ENCODE results near the gene SCAMP2.

SCAMP2 gene

GRCh38 chr15:74809956-74810355 is 63.2 kb downstream of the SCAMP2 start:
- Histone ChIP-seq H3K27ac (ENCODE audit: low read length, poor library complexity, severe bottlenecking) (no peak overlapping the region), H3K14ac (ENCODE audit: low read length in 2 of 2) (no peak overlapping the region), H2BK5ac (ENCODE audit: low read depth, low read length, poor library complexity, severe bottlenecking) (no peak overlapping the region), H3K18ac (ENCODE audit: low read depth in 1 of 2, low read length in 2 of 2) (no peak overlapping the region), H3K4me3 (ENCODE audit: insufficient read depth in 1 of 2, low read depth in 1 of 2, low read length in 2 of 2) (no peak overlapping the region), H3K9ac (ENCODE audit: low read length) (no peak overlapping the region), H3K9me3 (ENCODE audit: control insufficient read depth, low read length) (no peaks in the 10 kb centered on the region), H4K8ac (ENCODE audit: low read length) (no peak overlapping the region), H4K91ac (ENCODE audit: low read length) (no peak overlapping the region), H2AFZ (ENCODE audit: low read depth, low read length) (no peak overlapping the region), H2BK12ac (ENCODE audit: low read length in 2 of 2) (no peak overlapping the region), H3K4me1 (ENCODE audit: control insufficient read depth, insufficient read depth, low read depth, low read length) (peaks cover 13% of the 10 kb centered on the region), H3K4ac (ENCODE audit: low read depth in 1 of 2, low read length in 2 of 2) (no peak overlapping the region), H2AK5ac (ENCODE audit: low read length, severe bottlenecking) (no peak overlapping the region), H3K23ac (ENCODE audit: low read length in 2 of 2) (no peak overlapping the region), H2BK15ac (ENCODE audit: low read depth, poor library complexity, severe bottlenecking) (no peak overlapping the region), H3K79me1 (replicated peaks; ENCODE audit: low read length, poor library complexity, severe bottlenecking) (no peaks in the 10 kb centered on the region), H2BK120ac (ENCODE audit: low read depth, low read length) (no peak overlapping the region), H3K27me3 (ENCODE audit: control insufficient read depth in 1 of 2, insufficient read depth in 1 of 2, low read length in 2 of 2) (peaks cover 0 to 3% of the 10 kb centered on the region in 2 experiments), H3K4me2 (ENCODE audit: low read length, poor library complexity, severe bottlenecking) (no peak overlapping the region), H3K36me3 (ENCODE audit: control insufficient read depth in 1 of 2, insufficient read depth in 2 of 2, low read depth in 1 of 2, low read length in 2 of 2) (peaks cover 0 to 7% of the 10 kb centered on the region in 2 experiments)
- WGBS: 100% methylated on average over 3 of the region's 3 CpGs
- no peak for DNase-seq

DNA sequence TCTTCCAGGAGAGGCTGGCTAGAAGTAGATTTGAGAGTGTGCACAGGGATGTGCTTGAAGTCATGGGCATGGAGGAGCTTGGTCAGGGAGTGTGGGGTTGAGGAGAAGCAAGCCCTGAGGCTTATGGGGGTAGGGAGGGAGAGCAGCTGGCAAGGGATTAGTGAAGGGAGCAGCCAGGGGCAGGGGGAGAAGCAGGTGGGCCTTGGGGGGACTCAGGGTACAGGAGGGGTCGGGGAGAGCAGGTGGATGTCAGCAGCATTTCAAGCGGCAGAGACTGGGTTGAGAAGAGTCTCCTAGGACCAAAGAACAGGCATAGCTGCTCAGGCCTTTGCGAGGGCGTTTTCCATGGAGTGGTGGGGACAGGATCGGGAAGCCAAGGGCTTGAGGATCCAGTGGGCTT is 63.9 kb downstream of the SCAMP2 start:
- Histone ChIP-seq H3K18ac (ENCODE audit: low read depth in 1 of 2, low read length in 2 of 2) (no peak overlapping the region), H3K9me3 (ENCODE audit: control insufficient read depth, low read length) (no peaks in the 10 kb centered on the region), H3K4me1 (ENCODE audit: control insufficient read depth, insufficient read depth, low read depth, low read length) (peaks cover 12% of the 10 kb centered on the region), H2BK12ac (ENCODE audit: low read length in 2 of 2) (no peak overlapping the region), H2BK5ac (ENCODE audit: low read depth, low read length, poor library complexity, severe bottlenecking) (no peak overlapping the region), H3K27ac (ENCODE audit: low read length, poor library complexity, severe bottlenecking) (no peak overlapping the region), H3K27me3 (ENCODE audit: control insufficient read depth in 1 of 2, insufficient read depth in 1 of 2, low read length in 2 of 2) (peaks cover 0 to 3% of the 10 kb centered on the region in 2 experiments), H3K4me3 (ENCODE audit: insufficient read depth in 1 of 2, low read depth in 1 of 2, low read length in 2 of 2) (no peak overlapping the region), H3K23ac (ENCODE audit: low read length in 2 of 2) (no peak overlapping the region), H3K9ac (ENCODE audit: low read length) (no peak overlapping the region), H3K4ac (ENCODE audit: low read depth in 1 of 2, low read length in 2 of 2) (no peak overlapping the region), H4K8ac (ENCODE audit: low read length) (no peak overlapping the region), H2AK5ac (ENCODE audit: low read length, severe bottlenecking) (no peak overlapping the region), H2BK15ac (ENCODE audit: low read depth, poor library complexity, severe bottlenecking) (no peak overlapping the region), H3K4me2 (ENCODE audit: low read length, poor library complexity, severe bottlenecking) (no peak overlapping the region), H2AFZ (ENCODE audit: low read depth, low read length) (no peak overlapping the region), H2BK120ac (ENCODE audit: low read depth, low read length) (no peak overlapping the region), H3K79me1 (replicated peaks; ENCODE audit: low read length, poor library complexity, severe bottlenecking) (no peaks in the 10 kb centered on the region), H4K91ac (ENCODE audit: low read length) (no peak overlapping the region), H3K36me3 (ENCODE audit: control insufficient read depth in 1 of 2, insufficient read depth in 2 of 2, low read depth in 1 of 2, low read length in 2 of 2) (peaks cover 3 to 14% of the 10 kb centered on the region in 2 experiments), H3K14ac (ENCODE audit: low read length in 2 of 2) (no peak overlapping the region)
- 87% methylated on average over 5 of the region's 5 CpGs for WGBS
- no peak for DNase-seq

- H3K36me3 ChIP-seq (ENCODE audit: control insufficient read depth in 1 of 2, insufficient read depth in 2 of 2, low read depth in 1 of 2, low read length in 2 of 2): peaks cover 7 to 17% of the 10 kb centered on the region in 2 experiments
- H3K4me2 ChIP-seq (ENCODE audit: low read length, poor library complexity, severe bottlenecking): no peak overlapping the region
- no peak overlapping the region for H3K4ac ChIP-seq (ENCODE audit: low read depth in 1 of 2, low read length in 2 of 2)
- H3K14ac ChIP-seq (ENCODE audit: low read length in 2 of 2): no peak overlapping the region
- 67% methylated on average over 3 of the region's 4 CpGs for WGBS
- no peak overlapping the region for H4K8ac ChIP-seq (ENCODE audit: low read length)
- H3K27ac ChIP-seq (ENCODE audit: low read length, poor library complexity, severe bottlenecking): no peak overlapping the region
- H3K23ac ChIP-seq (ENCODE audit: low read length in 2 of 2): no peak overlapping the region
- no peaks in the 10 kb centered on the region for H3K79me1 ChIP-seq (replicated peaks; ENCODE audit: low read length, poor library complexity, severe bottlenecking)
- no peak overlapping the region for H3K9ac ChIP-seq (ENCODE audit: low read length)
- H2BK120ac ChIP-seq (ENCODE audit: low read depth, low read length): no peak overlapping the region
- peaks cover 12% of the 10 kb centered on the region for H3K4me1 ChIP-seq (ENCODE audit: control insufficient read depth, insufficient read depth, low read depth, low read length)
- no peak overlapping the region for H2BK15ac ChIP-seq (ENCODE audit: low read depth, poor library complexity, severe bottlenecking)
- H2AK5ac ChIP-seq (ENCODE audit: low read length, severe bottlenecking): no peak overlapping the region
- no peak for DNase-seq
- no peaks in the 10 kb centered on the region for H3K9me3 ChIP-seq (ENCODE audit: control insufficient read depth, low read length)
- no peak overlapping the region for H2BK12ac ChIP-seq (ENCODE audit: low read length in 2 of 2)
- H4K91ac ChIP-seq (ENCODE audit: low read length): no peak overlapping the region
- no peak overlapping the region for H2BK5ac ChIP-seq (ENCODE audit: low read depth, low read length, poor library complexity, severe bottlenecking)
- peaks cover 0 to 3% of the 10 kb centered on the region in 2 experiments for H3K27me3 ChIP-seq (ENCODE audit: control insufficient read depth in 1 of 2, insufficient read depth in 1 of 2, low read length in 2 of 2)
- no peak overlapping the region for H3K18ac ChIP-seq (ENCODE audit: low read depth in 1 of 2, low read length in 2 of 2)
- no peak overlapping the region for H2AFZ ChIP-seq (ENCODE audit: low read depth, low read length)
- no peak overlapping the region for H3K4me3 ChIP-seq (ENCODE audit: insufficient read depth in 1 of 2, low read depth in 1 of 2, low read length in 2 of 2)
Observed at GRCh38 chr15:74808840-74809229, 64.3 kb downstream of the SCAMP2 start.

GRCh38 chr15:74808078-74808839 is 64.9 kb downstream of the SCAMP2 start:
- WGBS: 89% methylated on average over 17 of the region's 18 CpGs
- Histone ChIP-seq H2AK5ac (ENCODE audit: low read length, severe bottlenecking) (no peak overlapping the region), H3K9me3 (ENCODE audit: control insufficient read depth, low read length) (no peaks in the 10 kb centered on the region)

More at GRCh38 chr15:74808078-74808839, 64.9 kb downstream of the SCAMP2 start:
- peaks cover under 1% of the 10 kb centered on the region for H3K79me1 ChIP-seq (replicated peaks; ENCODE audit: low read length, poor library complexity, severe bottlenecking)
- no peak overlapping the region for H3K18ac ChIP-seq (ENCODE audit: low read depth in 1 of 2, low read length in 2 of 2)
- no peak overlapping the region for H4K91ac ChIP-seq (ENCODE audit: low read length)
- H4K8ac ChIP-seq (ENCODE audit: low read length): no peak overlapping the region
- no peak overlapping the region for H3K4me2 ChIP-seq (ENCODE audit: low read length, poor library complexity, severe bottlenecking)
- H3K27me3 ChIP-seq (ENCODE audit: control insufficient read depth in 1 of 2, insufficient read depth in 1 of 2, low read length in 2 of 2): peaks cover 0 to 2% of the 10 kb centered on the region in 2 experiments
- no peak overlapping the region for H2BK5ac ChIP-seq (ENCODE audit: low read depth, low read length, poor library complexity, severe bottlenecking)
- H2BK12ac ChIP-seq (ENCODE audit: low read length in 2 of 2): peak overlapping the region in 1 of 2 experiments; percentile 42
- H3K14ac ChIP-seq (ENCODE audit: low read length in 2 of 2): no peak overlapping the region
- H3K27ac ChIP-seq (ENCODE audit: low read length, poor library complexity, severe bottlenecking): no peak overlapping the region
- H2BK15ac ChIP-seq (ENCODE audit: low read depth, poor library complexity, severe bottlenecking): no peak overlapping the region
- H3K23ac ChIP-seq (ENCODE audit: low read length in 2 of 2): no peak overlapping the region
- H3K9ac ChIP-seq (ENCODE audit: low read length): no peak overlapping the region
- H3K4ac ChIP-seq (ENCODE audit: low read depth in 1 of 2, low read length in 2 of 2): no peak overlapping the region
- peaks cover 12 to 23% of the 10 kb centered on the region in 2 experiments for H3K36me3 ChIP-seq (ENCODE audit: control insufficient read depth in 1 of 2, insufficient read depth in 2 of 2, low read depth in 1 of 2, low read length in 2 of 2)
- H2AFZ ChIP-seq (ENCODE audit: low read depth, low read length): no peak overlapping the region
- no peak overlapping the region for H2BK120ac ChIP-seq (ENCODE audit: low read depth, low read length)
- no peak for DNase-seq
- no peak overlapping the region for H3K4me3 ChIP-seq (ENCODE audit: insufficient read depth in 1 of 2, low read depth in 1 of 2, low read length in 2 of 2)
- peaks cover 12% of the 10 kb centered on the region for H3K4me1 ChIP-seq (ENCODE audit: control insufficient read depth, insufficient read depth, low read depth, low read length)

All from mesenchymal stem cell (in vitro differentiated cells and primary cell).